Measurements from ENCODE around the gene METTL5. TPM values are rescaled to one million over a fixed set of nuclear protein-coding genes. Genes with fewer than 3 reads are reported as not detected.

Gene METTL5
- total RNA-seq, 1 experiment from 2014 or later = 103 TPM

DNA sequence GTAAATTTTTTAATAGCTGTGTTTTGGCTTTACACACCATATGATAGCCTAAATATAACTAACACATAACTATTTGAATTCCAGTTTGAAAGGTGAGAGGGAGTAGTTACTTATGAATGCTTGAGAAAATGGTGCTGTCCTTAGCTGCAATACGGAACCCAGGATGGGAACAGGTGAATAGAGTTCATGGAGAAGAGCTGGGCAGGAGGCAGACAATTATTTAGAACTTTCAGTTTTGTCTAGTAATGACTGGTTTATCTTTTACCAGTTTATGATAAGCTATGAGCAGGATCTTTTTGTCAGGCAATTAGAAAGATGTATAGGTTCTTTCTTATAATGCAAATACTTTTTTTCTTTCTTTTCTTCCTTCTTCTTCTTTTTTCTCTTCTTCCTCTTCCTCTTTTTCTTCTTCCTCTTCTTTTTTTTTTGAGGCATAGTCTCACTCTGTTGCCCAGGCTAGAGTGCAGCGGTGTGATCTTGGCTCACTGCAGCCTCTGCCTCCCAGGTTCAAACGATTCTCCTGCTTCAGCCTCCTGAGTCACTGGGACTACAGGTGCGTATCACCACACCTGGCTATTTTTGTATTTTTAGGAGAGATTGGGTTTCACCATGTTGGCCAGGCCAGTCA is 28.4 kb upstream of the METTL5 start:
- Histone ChIP-seq H3K4me3 (replicated peaks in 1 of 2; ENCODE audit: low read depth in 1 of 2, low read length in 2 of 2) (no peak overlapping the region), H3K27ac (ENCODE audit: low read depth, low read length) (no peak overlapping the region), H3K27me3 (ENCODE audit: insufficient read depth, low read length) (no peaks in the 10 kb centered on the region), H4K20me1 (ENCODE audit: insufficient read depth) (no peaks in the 10 kb centered on the region), H3K4me1 (ENCODE audit: control insufficient read depth in 1 of 2, insufficient read depth in 2 of 2, low read length in 2 of 2) (no peaks in the 10 kb centered on the region; a peak in 1 of 4 replicates), H2AFZ (ENCODE audit: low read depth, low read length, poor library complexity, severe bottlenecking) (no peak overlapping the region), H3K9me3 (ENCODE audit: control insufficient read depth in 1 of 2, insufficient read depth in 1 of 2, low read depth in 1 of 2, low read length in 2 of 2) (peaks cover 0 to 6% of the 10 kb centered on the region in 2 experiments; a peak in 1 of 4 replicates), H3K4me2 (ENCODE audit: low read length) (no peak overlapping the region), H3K9me2 (ENCODE audit: insufficient read depth) (no peaks in the 10 kb centered on the region), H3K36me3 (ENCODE audit: control insufficient read depth in 1 of 2, insufficient read depth in 2 of 2, low read length in 2 of 2) (no peaks in the 10 kb centered on the region), H3K79me2 (ENCODE audit: insufficient read depth, low read length) (peaks cover 40% of the 10 kb centered on the region), H3K9ac (ENCODE audit: low read length) (no peak overlapping the region)
- intact Hi-C loops (cut with micrococcal nuclease) = no loop called here
- ATAC-seq = no peak
- no peak for DNase-seq (ENCODE audit: low read depth, low spot score)
- no TSS peak for BruUV-seq (replicated peaks)
- RAD21 ChIA-PET (ENCODE audit: low non-redundant PET in 1 of 2, low total read pairs in 2 of 2, uncharacterized antibody in 2 of 2, unreplicated experiment in 2 of 2) = no interaction called here
- CTCF ChIA-PET = no interaction called here
- POLR2A ChIA-PET = no interaction called here
- TF ChIP-seq TCF7L2 (IDR thresholded peaks at IDR 0.05; ENCODE audit: borderline replicate concordance, extremely low read depth, insufficient read depth, insufficient read length) (no peak), ZFX (IDR thresholded peaks at IDR 0.05) (no peak), ZNF274 (IDR thresholded peaks at IDR 0.05; ENCODE audit: low read depth, low read length) (no peak), EZH2phosphoT487 (IDR thresholded peaks at IDR 0.05; ENCODE audit: borderline replicate concordance) (no peak), EZH2 (IDR thresholded peaks at IDR 0.05) (no peak), FOSL1 (IDR thresholded peaks at IDR 0.05; ENCODE audit: low read depth) (no peak), CEBPB (IDR thresholded peaks at IDR 0.05; ENCODE audit: low read depth) (no peak), MAX (IDR thresholded peaks at IDR 0.05) (no peak)
- TF ChIP-seq, protein P1, sequence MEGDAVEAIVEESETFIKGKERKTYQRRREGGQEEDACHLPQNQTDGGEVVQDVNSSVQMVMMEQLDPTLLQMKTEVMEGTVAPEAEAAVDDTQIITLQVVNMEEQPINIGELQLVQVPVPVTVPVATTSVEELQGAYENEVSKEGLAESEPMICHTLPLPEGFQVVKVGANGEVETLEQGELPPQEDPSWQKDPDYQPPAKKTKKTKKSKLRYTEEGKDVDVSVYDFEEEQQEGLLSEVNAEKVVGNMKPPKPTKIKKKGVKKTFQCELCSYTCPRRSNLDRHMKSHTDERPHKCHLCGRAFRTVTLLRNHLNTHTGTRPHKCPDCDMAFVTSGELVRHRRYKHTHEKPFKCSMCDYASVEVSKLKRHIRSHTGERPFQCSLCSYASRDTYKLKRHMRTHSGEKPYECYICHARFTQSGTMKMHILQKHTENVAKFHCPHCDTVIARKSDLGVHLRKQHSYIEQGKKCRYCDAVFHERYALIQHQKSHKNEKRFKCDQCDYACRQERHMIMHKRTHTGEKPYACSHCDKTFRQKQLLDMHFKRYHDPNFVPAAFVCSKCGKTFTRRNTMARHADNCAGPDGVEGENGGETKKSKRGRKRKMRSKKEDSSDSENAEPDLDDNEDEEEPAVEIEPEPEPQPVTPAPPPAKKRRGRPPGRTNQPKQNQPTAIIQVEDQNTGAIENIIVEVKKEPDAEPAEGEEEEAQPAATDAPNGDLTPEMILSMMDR (IDR thresholded peaks at IDR 0.05 in 2 of 3, conservative IDR thresholded peaks at IDR 0.05 in 1 of 3; ENCODE audit: borderline replicate concordance in 1 of 3, insufficient read depth in 1 of 3, low read depth in 2 of 3, low read length in 2 of 3) = no peak
